ENCODE data around the gene PRKCA.
"Not testable (repeated sequence)": the region's sequence is repeated elsewhere in the genome, so short reads cannot be mapped to it uniquely, and the experiment has no call there.

PRKCA gene

GRCh38 chr17:66344473-66344872 is 42.1 kb downstream of the PRKCA start:
- Histone ChIP-seq H3K27ac (no peak overlapping the region), H3K27me3 (no peaks in the 10 kb centered on the region), H3K4me1 (peaks cover 0 to 30% (median 10%) of the 10 kb centered on the region in 4 donors), H3K9me3 (no peaks in the 10 kb centered on the region), H3K36me3 (no peaks in the 10 kb centered on the region), H3K4me3 (no peak overlapping the region)
- intact Hi-C loops (cut with DNase I; ENCODE audit: low total_unique reads): loop anchor here (2.0 kb wide), 1 partner anchor 32 kb away; no protein-coding TSS in a partner anchor
- no peak for TF ChIP-seq CTCF (IDR thresholded peaks at IDR 0.05)
- no peak for DNase-seq

- TF ChIP-seq CTCF (IDR thresholded peaks at IDR 0.05): no peak
- H3K9me3 ChIP-seq: no peaks in the 10 kb centered on the region
- H3K36me3 ChIP-seq: no peaks in the 10 kb centered on the region
- H3K4me3 ChIP-seq: no peak overlapping the region
- H3K4me1 ChIP-seq: peaks cover 0 to 22% (median 8%) of the 10 kb centered on the region in 4 donors
- intact Hi-C loops (cut with DNase I; ENCODE audit: low total_unique reads): loop anchor here (2.0 kb wide), 1 partner anchor 32 kb away; no protein-coding TSS in a partner anchor
- no peak for DNase-seq
- H3K27ac ChIP-seq: no peak overlapping the region
- no peaks in the 10 kb centered on the region for H3K27me3 ChIP-seq
Measured at GRCh38 chr17:66345264-66345663, 42.9 kb downstream of the PRKCA start.

- not testable (repeated sequence) for H3K27ac ChIP-seq, H3K36me3 ChIP-seq, H3K9me3 ChIP-seq, H3K4me3 ChIP-seq, H3K27me3 ChIP-seq, DNase-seq
- intact Hi-C loops (cut with DNase I; ENCODE audit: low total_unique reads): loop anchor here (2.0 kb wide), 1 partner anchor 31 kb away; no protein-coding TSS in a partner anchor
- H3K4me1 ChIP-seq: peaks cover 0 to 13% (median 7%) of the 10 kb centered on the region in 4 donors
Measured at GRCh38 chr17:66345949-66346638, 43.7 kb downstream of the PRKCA start.

- Histone ChIP-seq H3K4me3 (no peak overlapping the region), H3K27me3 (no peaks in the 10 kb centered on the region), H3K27ac (no peak overlapping the region), H3K4me1 (peaks cover 0 to 10% (median 6%) of the 10 kb centered on the region in 4 donors), H3K9me3 (no peaks in the 10 kb centered on the region), H3K36me3 (no peaks in the 10 kb centered on the region)
- intact Hi-C loops (cut with DNase I; ENCODE audit: low total_unique reads): no loop called here
- no peak for DNase-seq
- TF ChIP-seq CTCF (IDR thresholded peaks at IDR 0.05): no peak
Measured at GRCh38 chr17:66347661-66348514, 45.5 kb downstream of the PRKCA start.

- no peak for DNase-seq
- Histone ChIP-seq H3K27ac (no peak overlapping the region), H3K4me3 (no peak overlapping the region)
Measured at GRCh38 chr17:66348584-66349165, 46.3 kb downstream of the PRKCA start.

More at GRCh38 chr17:66348584-66349165, 46.3 kb downstream of the PRKCA start:
- no peak for TF ChIP-seq CTCF (IDR thresholded peaks at IDR 0.05)
- Histone ChIP-seq H3K4me1 (peaks cover 0 to 10% (median 6%) of the 10 kb centered on the region in 4 donors), H3K27me3 (no peaks in the 10 kb centered on the region), H3K9me3 (no peaks in the 10 kb centered on the region), H3K36me3 (no peaks in the 10 kb centered on the region)
- intact Hi-C loops (cut with DNase I; ENCODE audit: low total_unique reads): no loop called here

Measured in tibial artery (tissue), 4 donors.